GM23338 (cell line): Measurements from ENCODE around the gene PPP1CB. TPM values are rescaled to one million over a fixed set of nuclear protein-coding genes. Genes with fewer than 3 reads are reported as not detected.

Experiments used
- ATAC-seq: fragments of 200-7000 bp; cut with Tn5 transposase; 3 replicates; pipeline ENCODE4 v1.9.1; 2020
- DNase-seq: peaks from one replicate; pipeline ENCODE4 v3.0.0-alpha.2; 2015; ENCODE audit warnings: low spot score
- H2AFZ ChIP-seq: fragments of 200-600 bp; sonication (generic); 2 replicates; pipeline ENCODE4 v1.8.0; 2016; ENCODE audit warnings: antibody characterized with exemption, mild to moderate bottlenecking, moderate library complexity
- H3F3A ChIP-seq: fragments of 200-600 bp; sonication (generic); replicated peaks from 2 replicates; pipeline ENCODE4 v1.8.0; 2017; ENCODE audit warnings: antibody characterized with exemption, mixed run types, low read depth
- H3K27ac ChIP-seq: fragments of 200-600 bp; sonication (generic); 2 replicates; pipeline ENCODE4 v1.6.1; 2016; ENCODE audit warnings: low read depth
- H3K27me3 ChIP-seq: fragments of 200-600 bp; sonication (generic); 2 replicates; pipeline ENCODE4 v1.8.0; 2016; ENCODE audit warnings: mild to moderate bottlenecking, mixed run types, moderate library complexity; ENCODE audit not compliant: insufficient read depth
- H3K36me3 ChIP-seq: fragments of 200-600 bp; sonication (generic); 2 replicates; pipeline ENCODE4 v1.8.0; 2016; ENCODE audit warnings: mild to moderate bottlenecking; ENCODE audit not compliant: insufficient read depth
- H3K4me1 ChIP-seq: fragments of 200-600 bp; sonication (generic); 2 replicates; pipeline ENCODE4 v1.8.0; 2016; ENCODE audit warnings: mild to moderate bottlenecking, moderate library complexity; ENCODE audit not compliant: insufficient read depth
- H3K4me2 ChIP-seq: fragments of 200-600 bp; sonication (generic); 2 replicates; pipeline ENCODE4 v1.7.1; 2017; ENCODE audit warnings: mixed run types
- H3K4me3 ChIP-seq: fragments of 200-600 bp; sonication (generic); 2 replicates; pipeline ENCODE4 v1.6.1; 2016; ENCODE audit warnings: mixed run types
- H3K79me2 ChIP-seq: fragments of 200-600 bp; sonication (generic); replicated peaks from 2 replicates; pipeline ENCODE4 v1.8.0; 2017; ENCODE audit warnings: mild to moderate bottlenecking; ENCODE audit not compliant: insufficient read depth
- H3K9me2 ChIP-seq: fragments of 200-600 bp; sonication (generic); 2 replicates; pipeline ENCODE4 v1.8.0; 2017; ENCODE audit not compliant: insufficient read depth
- H4K20me1 ChIP-seq: fragments of 200-600 bp; sonication (generic); replicated peaks from 2 replicates; pipeline ENCODE4 v1.8.0; 2017; ENCODE audit warnings: mild to moderate bottlenecking; ENCODE audit not compliant: insufficient read depth
- H3K27ac Mint-ChIP-seq: 2 replicates; pipeline ENCODE4 v1.8.0; 2020; ENCODE audit warnings: inconsistent platforms, mild to moderate bottlenecking, moderate library complexity, mixed read lengths
- H3K27me3 Mint-ChIP-seq: 3 replicates; pipeline ENCODE4 v1.8.0; 2022; ENCODE audit warnings: low read depth, mild to moderate bottlenecking, moderate library complexity, mixed read lengths, inconsistent platforms; ENCODE audit not compliant: insufficient read depth, poor library complexity
- H3K36me3 Mint-ChIP-seq: 3 replicates; pipeline ENCODE4 v1.8.0; 2021; ENCODE audit warnings: low read depth, mild to moderate bottlenecking, inconsistent platforms, moderate library complexity, mixed read lengths
- H3K4me1 Mint-ChIP-seq: 3 replicates; pipeline ENCODE4 v1.8.0; 2020; ENCODE audit warnings: mild to moderate bottlenecking, inconsistent platforms, mixed read lengths
- H3K4me3 Mint-ChIP-seq: 3 replicates; pipeline ENCODE4 v1.8.0; 2021; ENCODE audit warnings: moderate library complexity, mild to moderate bottlenecking, inconsistent platforms, mixed read lengths
- H3K9me3 Mint-ChIP-seq: 3 replicates; pipeline ENCODE4 v1.8.0; 2020; ENCODE audit warnings: moderate library complexity, mild to moderate bottlenecking, inconsistent platforms, mixed read lengths
- CREB1 ChIP-seq: fragments of 250-450 bp; sonication (Bioruptor Pico); IDR thresholded peaks from 2 replicates; pipeline ENCODE4 v1.5.0; 2020; ENCODE audit warnings: low read depth, mild to moderate bottlenecking, moderate library complexity
- CTCF ChIP-seq, 2 experiments: fragments of 200-600 bp in 1 of 2; sonication (generic) in 1 of 2; conservative IDR thresholded peaks; 2 replicates each; pipeline versions ENCODE4 v1.5.1 to v1.6.1; 2016 to 2017; ENCODE audit warnings: antibody characterized with exemption in 2 of 2, low read depth in 2 of 2, mild to moderate bottlenecking in 2 of 2, moderate library complexity in 1 of 2
- ETS1 ChIP-seq: IDR thresholded peaks from 2 replicates; pipeline ENCODE4 v1.6.1; 2016; ENCODE audit warnings: antibody characterized with exemption
- EZH2 ChIP-seq: fragments of 200-600 bp; sonication (generic); IDR thresholded peaks from one replicate; pipeline ENCODE4 v1.8.0; 2017; ENCODE audit warnings: antibody characterized with exemption, mild to moderate bottlenecking, low read depth; ENCODE audit not compliant: unreplicated experiment
- EZH2phosphoT487 ChIP-seq: fragments of 200-600 bp; sonication (generic); IDR thresholded peaks from one replicate; pipeline ENCODE4 v1.8.1; 2018; ENCODE audit warnings: antibody characterized with exemption; ENCODE audit not compliant: unreplicated experiment
- JUNB ChIP-seq: IDR thresholded peaks from one replicate; pipeline ENCODE4 v1.6.1; 2016; ENCODE audit warnings: antibody characterized with exemption; ENCODE audit not compliant: unreplicated experiment
- NANOG ChIP-seq: IDR thresholded peaks from 2 replicates; pipeline ENCODE4 v1.6.1; 2016; ENCODE audit warnings: antibody characterized with exemption, borderline replicate concordance
- POLR2AphosphoS5 ChIP-seq: IDR thresholded peaks from 2 replicates; pipeline ENCODE4 v1.6.1; 2016; ENCODE audit warnings: antibody characterized with exemption, low read depth
- REST ChIP-seq: IDR thresholded peaks from one replicate; pipeline ENCODE4 v1.6.1; 2018; ENCODE audit warnings: antibody characterized with exemption; ENCODE audit not compliant: unreplicated experiment
- STAT1 ChIP-seq: IDR thresholded peaks from one replicate; pipeline ENCODE4 v1.6.1; 2016; ENCODE audit warnings: antibody characterized with exemption; ENCODE audit not compliant: unreplicated experiment
- ZNF114 ChIP-seq: fragments of 250-450 bp; sonication (Bioruptor Pico); IDR thresholded peaks from 2 replicates; pipeline ENCODE4 v1.5.0; 2020; ENCODE audit warnings: mild to moderate bottlenecking, moderate library complexity
- ZNF331 ChIP-seq: fragments of 250-450 bp; sonication (Bioruptor Pico); IDR thresholded peaks from 2 replicates; pipeline ENCODE4 v1.5.0; 2020; ENCODE audit warnings: low read depth, mild to moderate bottlenecking, moderate library complexity
- ZNF462 ChIP-seq: fragments of 250-450 bp; sonication (Bioruptor Pico); IDR thresholded peaks from 2 replicates; pipeline ENCODE4 v1.5.0; 2020; ENCODE audit warnings: mild to moderate bottlenecking, moderate library complexity
- polyA plus RNA-seq: library from polyadenylated mRNA; unstranded; fragments of >200 nt; fragmentation: Nextera tagmentation; extraction: Ambion mirVana; gene quantifications from 2 replicates; pipeline ENCODE4 v1.2.1, GENCODE V29; 2016
- total RNA-seq: library from RNA; depleted of rRNA; stranded (reverse); fragments of >200 nt; shearing (Covaris generic); gene quantifications from 2 replicates; pipeline ENCODE4 v1.2.3, GENCODE V29; 2014

PPP1CB gene
- total and polyA plus RNA-seq, 2 experiments from 2014 or later: 103 to 118 TPM

GRCh38 chr2:28782423-28782822, 30.8 kb downstream of the PPP1CB start:
- H4K20me1 ChIP-seq: peaks cover 10% of the 10 kb centered on the region; the same call in 1 of the 2 replicates
- H3K4me3 Mint-ChIP-seq: no peak overlapping the region
- H2AFZ ChIP-seq: no peak overlapping the region
- peaks cover 5% of the 10 kb centered on the region for H3K79me2 ChIP-seq
- no peaks in the 10 kb centered on the region for H3K27me3 ChIP-seq
- no peaks in the 10 kb centered on the region for H3K4me1 ChIP-seq
- H3K4me1 Mint-ChIP-seq: no peaks in the 10 kb centered on the region
- no peak overlapping the region for H3K4me2 ChIP-seq
- H3K27ac Mint-ChIP-seq: no peak overlapping the region
- H3K27me3 Mint-ChIP-seq: no peaks in the 10 kb centered on the region
- H3K27ac ChIP-seq: no peak overlapping the region
- TF ChIP-seq JUNB: no peak
- TF ChIP-seq EZH2: no peak
- TF ChIP-seq EZH2phosphoT487: no peak
- TF ChIP-seq POLR2AphosphoS5: no peak
- no peak for TF ChIP-seq REST
- no peak for TF ChIP-seq ZNF331 (CRISPR knock-in tag)
- no peak for TF ChIP-seq ETS1
- no peak for TF ChIP-seq CTCF (conservative IDR thresholded peaks at IDR 0.05; ENCODE audit: low read depth in 2 of 2)
- TF ChIP-seq STAT1: no peak
- no peak for TF ChIP-seq NANOG
- TF ChIP-seq ZNF114 (CRISPR knock-in tag): no peak
- no peak for TF ChIP-seq CREB1 (CRISPR knock-in tag)
- no peak for TF ChIP-seq ZNF462 (CRISPR knock-in tag)
- no peak overlapping the region for H3K4me3 ChIP-seq
- DNase-seq: no peak
- H3K9me2 ChIP-seq: no peaks in the 10 kb centered on the region
- no peak for ATAC-seq
- no peaks in the 10 kb centered on the region for H3F3A ChIP-seq
- peaks cover 67% of the 10 kb centered on the region for H3K36me3 Mint-ChIP-seq
- no peaks in the 10 kb centered on the region for H3K9me3 Mint-ChIP-seq
- peaks cover 42% of the 10 kb centered on the region for H3K36me3 ChIP-seq
